Loucy (cell line): Measurements from ENCODE around the gene UBE2J1.

Experiments
- CTCF ChIP-seq: fragments of 200-600 bp; sonication (generic); conservative IDR thresholded peaks from 2 replicates; pipeline ENCODE4 v1.5.1; 2014; ENCODE audit warnings: mild to moderate bottlenecking, antibody characterized with exemption, low read length
- EZH2phosphoT487 ChIP-seq: fragments of 200-600 bp; IDR thresholded peaks from 2 replicates; pipeline ENCODE4 v1.6.1; 2018; ENCODE audit warnings: antibody characterized with exemption, mild to moderate bottlenecking, moderate library complexity, borderline replicate concordance

GRCh38 chr6:89347825-89348224, 4.7 kb downstream of the UBE2J1 start:
- TF ChIP-seq CTCF (no peak), EZH2phosphoT487 (no peak)
